IMR-90 (cell line): ENCODE results near the gene DSTYK. TPM values are rescaled to one million over a fixed set of nuclear protein-coding genes. Genes with fewer than 3 reads are reported as not detected.

ENCODE experiments used
- ATAC-seq: fragments of 200-7000 bp; cut with Tn5 transposase; 2 replicates; pipeline ENCODE4 v1.9.1; 2020; ENCODE audit warnings: low read depth, mild to moderate bottlenecking, moderate library complexity
- BruUV-seq: library from RNA; stranded (reverse); fragments of 400-500 nt; replicated peaks from 2 replicates; lab custom pipeline; 2021; lab: Mats Ljungman, UMichigan
- CTCF ChIA-PET: fragments of 300-600 bp; formaldehyde crosslinking; extraction: SDS; loops from one replicate; lab custom pipeline; 2021; ENCODE audit warnings: antibody characterized with exemption; lab: Yijun Ruan, JAX
- POLR2A ChIA-PET: fragments of 300-600 bp; sonication (Branson Sonifier 250); formaldehyde crosslinking; loops from one replicate; lab custom pipeline; 2022; ENCODE audit warnings: antibody characterized with exemption; ENCODE audit not compliant: unreplicated experiment; lab: Charles Lee
- DNase-seq: peaks from one replicate; pipeline ENCODE4 v3.0.0; 2013
- H2AFZ ChIP-seq: replicated peaks from 2 replicates; pipeline ENCODE3; 2013; ENCODE audit warnings: low read length, mild to moderate bottlenecking; ENCODE audit not compliant: poor library complexity
- H2AK5ac ChIP-seq: 2 replicates; pipeline ENCODE4 v1.6.1; 2013; ENCODE audit warnings: low read depth, low read length, inconsistent platforms
- H2AK9ac ChIP-seq: replicated peaks from 2 replicates; pipeline ENCODE3; 2013; ENCODE audit warnings: mild to moderate bottlenecking, low read depth, low read length, moderate library complexity; ENCODE audit not compliant: poor library complexity
- H2BK120ac ChIP-seq: 2 replicates; pipeline ENCODE4 v1.6.1; 2013; ENCODE audit warnings: low read depth, low read length, inconsistent platforms
- H2BK15ac ChIP-seq: 3 replicates; pipeline ENCODE4 v1.6.1; 2013; ENCODE audit warnings: low read depth, low read length, inconsistent platforms
- H2BK20ac ChIP-seq: 2 replicates; pipeline ENCODE4 v1.6.1; 2013; ENCODE audit warnings: low read depth, mild to moderate bottlenecking, inconsistent platforms, low read length, moderate library complexity
- H2BK5ac ChIP-seq: 2 replicates; pipeline ENCODE4 v1.6.1; 2013; ENCODE audit warnings: mild to moderate bottlenecking, low read depth, low read length, inconsistent platforms; ENCODE audit not compliant: poor library complexity, severe bottlenecking
- H3K14ac ChIP-seq: replicated peaks from 2 replicates; pipeline ENCODE4 v1.6.1; 2013; ENCODE audit warnings: low read depth, low read length, inconsistent platforms
- H3K18ac ChIP-seq: 2 replicates; pipeline ENCODE4 v1.6.1; 2013; ENCODE audit warnings: low read depth, low read length, control low read depth
- H3K23ac ChIP-seq: 2 replicates; pipeline ENCODE4 v1.6.1; 2013; ENCODE audit warnings: low read depth, low read length, inconsistent platforms
- H3K27ac ChIP-seq: 2 replicates; pipeline ENCODE4 v1.5.1; 2013; ENCODE audit warnings: mild to moderate bottlenecking, control low read depth, low read length; ENCODE audit not compliant: insufficient read depth
- H3K27me3 ChIP-seq: 2 replicates; pipeline ENCODE4 v1.6.1; 2013; ENCODE audit warnings: low read length; ENCODE audit not compliant: control insufficient read depth, insufficient read depth
- H3K36me3 ChIP-seq: 2 replicates; pipeline ENCODE4 v1.6.1; 2013; ENCODE audit warnings: low read length, mixed read lengths; ENCODE audit not compliant: control insufficient read depth, insufficient read depth
- H3K4ac ChIP-seq: 2 replicates; pipeline ENCODE4 v1.6.1; 2013; ENCODE audit warnings: low read depth, low read length, inconsistent platforms
- H3K4me1 ChIP-seq: 2 replicates; pipeline ENCODE4 v1.6.1; 2013; ENCODE audit warnings: low read length, mixed read lengths; ENCODE audit not compliant: control insufficient read depth, insufficient read depth
- H3K4me2 ChIP-seq: 2 replicates; pipeline ENCODE4 v1.6.1; 2013; ENCODE audit warnings: low read depth, mild to moderate bottlenecking, control low read depth, low read length, moderate library complexity
- H3K4me3 ChIP-seq: 2 replicates; pipeline ENCODE4 v1.5.1; 2013; ENCODE audit warnings: low read depth, mild to moderate bottlenecking, control low read depth, low read length, moderate library complexity; ENCODE audit not compliant: insufficient read depth
- H3K56ac ChIP-seq: 2 replicates; pipeline ENCODE4 v1.6.1; 2013; ENCODE audit warnings: low read length, inconsistent platforms; ENCODE audit not compliant: insufficient read depth; ENCODE audit errors: extremely low read depth
- H3K79me1 ChIP-seq, 2 experiments: 2 replicates each; pipeline ENCODE4 v1.6.1; 2013; ENCODE audit warnings: low read length in 2 of 2, inconsistent platforms in 1 of 2, low read depth in 1 of 2
- H3K9ac ChIP-seq: 2 replicates; pipeline ENCODE4 v1.6.1; 2013; ENCODE audit warnings: low read depth, low read length, control low read depth
- H3K9me1 ChIP-seq: 2 replicates; pipeline ENCODE4 v1.6.1; 2013; ENCODE audit warnings: low read length, inconsistent platforms; ENCODE audit not compliant: insufficient read depth
- H3K9me3 ChIP-seq: 2 replicates; pipeline ENCODE4 v1.6.1; 2013; ENCODE audit warnings: low read length; ENCODE audit not compliant: control insufficient read depth, insufficient read depth
- H4K20me1 ChIP-seq: 2 replicates; pipeline ENCODE4 v1.6.1; 2013; ENCODE audit warnings: low read length, inconsistent platforms; ENCODE audit not compliant: insufficient read depth
- H4K5ac ChIP-seq: 2 replicates; pipeline ENCODE4 v1.6.1; 2013; ENCODE audit warnings: mild to moderate bottlenecking, low read depth, low read length, control low read depth
- H4K8ac ChIP-seq, 2 experiments: 2 replicates each; pipeline ENCODE4 v1.6.1; 2013; ENCODE audit warnings: low read depth in 2 of 2, low read length in 2 of 2, control low read depth in 1 of 2, inconsistent platforms in 1 of 2
- H4K91ac ChIP-seq: 2 replicates; pipeline ENCODE4 v1.6.1; 2013; ENCODE audit warnings: low read depth, low read length, inconsistent platforms; ENCODE audit not compliant: insufficient read depth
- BHLHE40 ChIP-seq: fragments of 150-350 bp; IDR thresholded peaks from 2 replicates; pipeline ENCODE4 v1.6.1; 2016; ENCODE audit warnings: mild to moderate bottlenecking, low read depth, low read length
- CEBPB ChIP-seq: IDR thresholded peaks from 2 replicates; pipeline ENCODE4 v1.6.1; 2012; ENCODE audit warnings: low read depth, low read length, improper control_type of control experiment
- CHD1 ChIP-seq: IDR thresholded peaks from 2 replicates; pipeline ENCODE4 v1.6.1; 2012; ENCODE audit warnings: low read depth, low read length, improper control_type of control experiment
- ELK1 ChIP-seq: fragments of 150-350 bp; IDR thresholded peaks from 2 replicates; pipeline ENCODE4 v1.6.1; 2016; ENCODE audit warnings: low read depth, mild to moderate bottlenecking, low read length, moderate library complexity, borderline replicate concordance
- FOS ChIP-seq: fragments of 150-350 bp; IDR thresholded peaks from 2 replicates; pipeline ENCODE4 v1.6.1; 2016; ENCODE audit warnings: low read depth, low read length
- MAFK ChIP-seq: IDR thresholded peaks from 2 replicates; pipeline ENCODE4 v1.6.1; 2012; ENCODE audit warnings: low read depth, low read length, improper control_type of control experiment
- MAZ ChIP-seq: IDR thresholded peaks from 2 replicates; pipeline ENCODE4 v1.6.1; 2012; ENCODE audit warnings: low read depth, mild to moderate bottlenecking, low read length, improper control_type of control experiment, moderate library complexity, borderline replicate concordance
- MXI1 ChIP-seq: IDR thresholded peaks from 2 replicates; pipeline ENCODE4 v1.6.1; 2012; ENCODE audit warnings: low read depth, mild to moderate bottlenecking, low read length, moderate library complexity, borderline replicate concordance
- NFE2L2 ChIP-seq: fragments of 150-350 bp; IDR thresholded peaks from 2 replicates; pipeline ENCODE4 v1.6.1; 2016; ENCODE audit warnings: low read depth, mild to moderate bottlenecking, low read length
- POLR2A ChIP-seq: IDR thresholded peaks from 2 replicates; pipeline ENCODE4 v1.6.1; 2012; ENCODE audit warnings: mild to moderate bottlenecking, low read depth, low read length
- RAD21 ChIP-seq: IDR thresholded peaks from 2 replicates; pipeline ENCODE4 v1.6.1; 2012; ENCODE audit warnings: low read length, improper control_type of control experiment
- RCOR1 ChIP-seq: IDR thresholded peaks from 2 replicates; pipeline ENCODE4 v1.6.1; 2012; ENCODE audit warnings: mild to moderate bottlenecking, low read length, improper control_type of control experiment; ENCODE audit not compliant: insufficient replicate concordance
- RFX5 ChIP-seq: IDR thresholded peaks from 2 replicates; pipeline ENCODE4 v1.8.0; 2012; ENCODE audit warnings: low read depth, mild to moderate bottlenecking, low read length, moderate library complexity
- SMC3 ChIP-seq: fragments of 150-350 bp; IDR thresholded peaks from 2 replicates; pipeline ENCODE4 v1.6.1; 2016; ENCODE audit warnings: low read depth, mild to moderate bottlenecking, antibody characterized with exemption, low read length, moderate library complexity
- WGBS, 2 experiments: methylation state at CpG; one replicate each; pipeline versions ENCODE4 v1.1.5 to v1.1.7; 2013; ENCODE audit warnings: missing lambda C conversion rate in 2 of 2; ENCODE audit not compliant: insufficient read length in 1 of 2; ENCODE audit errors: extremely low coverage in 2 of 2; 5-methylcytosine and 5-hydroxymethylcytosine counted together
- dilution Hi-C: fragments of 300-500 bp; cut with HindIII; formaldehyde crosslinking; loops from one replicate; pipeline ENCODE4 v1.14.3; 2018; ENCODE audit warnings: low sequenced_read_pairs; ENCODE audit not compliant: unreplicated experiment
- in situ Hi-C: fragments of 300-500 bp; cut with MboI; formaldehyde crosslinking; loops from 3 replicates; pipeline ENCODE4 v1.14.3; 2019; ENCODE audit warnings: low sequenced_read_pairs, inconsistent platforms, mixed read lengths
- intact Hi-C: fragments of 100-400 bp; cut with micrococcal nuclease; formaldehyde crosslinking; loops from 2 replicates; pipeline ENCODE4 v1.10.0; 2022
- polyA plus RNA-seq, 3 experiments: library from polyadenylated mRNA; depleted of rRNA; stranded (reverse); fragments of >200 nt; gene quantifications; 2 replicates each; pipeline ENCODE4 v1.2.3, GENCODE V29; 2012; ENCODE audit warnings: low replicate concordance in 1 of 3
- total RNA-seq: library from RNA; depleted of rRNA; stranded (reverse); fragments of >200 nt; gene quantifications from 2 replicates; pipeline ENCODE4 v1.2.3, GENCODE V29; 2012
- TF ChIP-seq, protein P1 (sequence below): conservative IDR thresholded peaks from 2 replicates; pipeline ENCODE4 v1.5.1; 2012; ENCODE audit warnings: mild to moderate bottlenecking, low read depth, low read length, improper control_type of control experiment
- TF ChIP-seq, protein P2 (sequence below): fragments of 150-350 bp; IDR thresholded peaks from 2 replicates; pipeline ENCODE4 v1.6.1; 2017; ENCODE audit warnings: mild to moderate bottlenecking, antibody characterized with exemption, low read length, low read depth

Gene DSTYK
- total and polyA plus RNA-seq, 2 of the 4 experiments (the other 2 are of a cell fraction), result 8.0 to 18.3 TPM

- Histone ChIP-seq H3K27me3 (no peaks in the 10 kb centered on the region), H4K20me1 (peaks cover 7% of the 10 kb centered on the region), H3K4me3 (no peak overlapping the region), H2AK5ac (no peak overlapping the region), H3K18ac (peak overlapping the region; percentile 12; the same call in 1 of the 2 replicates), H3K14ac (no peak overlapping the region), H3K4ac (0 out of 2 replicates have a peak overlapping the region, but pooled peaks have one; percentile 1), H3K79me1 (peaks cover 22 to 63% of the 10 kb centered on the region in 2 experiments), H3K27ac (no peak overlapping the region), H3K9ac (no peak overlapping the region), H4K91ac (peak overlapping the region; percentile 19; the same call in 1 of the 2 replicates), H3K36me3 (peaks cover 13% of the 10 kb centered on the region), H2BK120ac (peak overlapping the region; percentile 7; the same call in 1 of the 2 replicates), H4K8ac (peak overlapping the region in 1 of 2 experiments; percentile 7; a peak in 1 of 4 replicates), H3K23ac (no peak overlapping the region), H2AK9ac (no peak overlapping the region), H3K4me1 (peaks cover 8% of the 10 kb centered on the region), H3K4me2 (no peak overlapping the region), H3K9me1 (peaks cover 16% of the 10 kb centered on the region), H4K5ac (no peak overlapping the region), H2BK20ac (0 out of 2 replicates have a peak overlapping the region, but pooled peaks have one; percentile 8), H3K9me3 (no peaks in the 10 kb centered on the region), H2BK5ac (no peak overlapping the region), H2BK15ac (no peak overlapping the region; the same call in 2 of the 3 replicates), H3K56ac (no peak overlapping the region), H2AFZ (no peak overlapping the region)
- intact Hi-C loops (loop anchor here (10.0 kb wide), 1 partner anchor 153 kb away; the partner anchor contains the start of gene NUAK2), in situ Hi-C loops (no loop called here), dilution Hi-C loops (no loop called here)
- ATAC-seq (no peak), DNase-seq (no peak)
- POLR2A ChIA-PET, result no interaction called here
- CTCF ChIA-PET, result interaction anchor here (0.9 kb wide), 1 partner anchor 20 kb away, joined by 4 read pairs; no protein-coding TSS in a partner anchor
- WGBS, 2 experiments, result no CpG with 5 or more reads among the region's 5 CpGs
- no TSS peak for BruUV-seq
- TF ChIP-seq, protein P1, sequence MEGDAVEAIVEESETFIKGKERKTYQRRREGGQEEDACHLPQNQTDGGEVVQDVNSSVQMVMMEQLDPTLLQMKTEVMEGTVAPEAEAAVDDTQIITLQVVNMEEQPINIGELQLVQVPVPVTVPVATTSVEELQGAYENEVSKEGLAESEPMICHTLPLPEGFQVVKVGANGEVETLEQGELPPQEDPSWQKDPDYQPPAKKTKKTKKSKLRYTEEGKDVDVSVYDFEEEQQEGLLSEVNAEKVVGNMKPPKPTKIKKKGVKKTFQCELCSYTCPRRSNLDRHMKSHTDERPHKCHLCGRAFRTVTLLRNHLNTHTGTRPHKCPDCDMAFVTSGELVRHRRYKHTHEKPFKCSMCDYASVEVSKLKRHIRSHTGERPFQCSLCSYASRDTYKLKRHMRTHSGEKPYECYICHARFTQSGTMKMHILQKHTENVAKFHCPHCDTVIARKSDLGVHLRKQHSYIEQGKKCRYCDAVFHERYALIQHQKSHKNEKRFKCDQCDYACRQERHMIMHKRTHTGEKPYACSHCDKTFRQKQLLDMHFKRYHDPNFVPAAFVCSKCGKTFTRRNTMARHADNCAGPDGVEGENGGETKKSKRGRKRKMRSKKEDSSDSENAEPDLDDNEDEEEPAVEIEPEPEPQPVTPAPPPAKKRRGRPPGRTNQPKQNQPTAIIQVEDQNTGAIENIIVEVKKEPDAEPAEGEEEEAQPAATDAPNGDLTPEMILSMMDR, result no peak
- TF ChIP-seq MXI1 (no peak), MAZ (no peak), RAD21 (no peak), RCOR1 (no peak), MAFK (no peak), RFX5 (no peak), SMC3 (no peak), BHLHE40 (no peak), FOS (no peak), CHD1 (no peak), ELK1 (no peak), NFE2L2 (no peak), POLR2A (no peak), CEBPB (no peak)
- TF ChIP-seq, protein P2, sequence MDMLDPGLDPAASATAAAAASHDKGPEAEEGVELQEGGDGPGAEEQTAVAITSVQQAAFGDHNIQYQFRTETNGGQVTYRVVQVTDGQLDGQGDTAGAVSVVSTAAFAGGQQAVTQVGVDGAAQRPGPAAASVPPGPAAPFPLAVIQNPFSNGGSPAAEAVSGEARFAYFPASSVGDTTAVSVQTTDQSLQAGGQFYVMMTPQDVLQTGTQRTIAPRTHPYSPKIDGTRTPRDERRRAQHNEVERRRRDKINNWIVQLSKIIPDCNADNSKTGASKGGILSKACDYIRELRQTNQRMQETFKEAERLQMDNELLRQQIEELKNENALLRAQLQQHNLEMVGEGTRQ, result no peak
Observed at GRCh38 chr1:205171369-205171768, 40.1 kb downstream of the DSTYK start.
